Measurements from ENCODE around the gene LMF1. TPM values are rescaled to one million over a fixed set of nuclear protein-coding genes. Genes with fewer than 3 reads are reported as not detected.

LMF1 gene
- polyA plus RNA-seq, 3 donors, result 5.9 to 14.7 (median 10.6) TPM

- H3K36me3 Mint-ChIP-seq, result peaks cover 0 to 3% of the 10 kb centered on the region in 2 donors
- Histone ChIP-seq H3K79me2 (ENCODE audit: insufficient read depth, low read length) (no peaks in the 10 kb centered on the region), H3K27me3 (ENCODE audit: control insufficient read depth in 2 of 2, insufficient read depth in 2 of 2, low read length in 2 of 2) (peaks cover 4 to 33% of the 10 kb centered on the region in 2 donors), H2AFZ (ENCODE audit: insufficient read depth, low read depth, low read length, poor library complexity, severe bottlenecking) (no peak overlapping the region), H3K36me3 (replicated peaks in 1 of 2; ENCODE audit: control insufficient read depth in 1 of 2, insufficient read depth in 2 of 2, low read length in 2 of 2) (no peaks in the 10 kb centered on the region), H3K9ac (ENCODE audit: insufficient read depth, low read length, poor library complexity, severe bottlenecking) (no peak overlapping the region), H3K4me3 (replicated peaks in 1 of 3; ENCODE audit: low read depth in 2 of 3, low read length in 3 of 3) (no peak overlapping the region), H4K20me1 (ENCODE audit: insufficient read depth, low read length) (no peaks in the 10 kb centered on the region), H3K27ac (ENCODE audit: low read depth in 1 of 2, low read length in 2 of 2) (no peak overlapping the region), H3K4me1 (ENCODE audit: control insufficient read depth in 1 of 2, insufficient read depth in 2 of 2, low read length in 2 of 2) (peaks cover 10 to 17% of the 10 kb centered on the region in 2 donors), H3K9me3 (replicated peaks in 1 of 2; ENCODE audit: control insufficient read depth in 1 of 2, insufficient read depth in 1 of 2, low read length in 2 of 2) (peaks cover 0 to 3% of the 10 kb centered on the region in 2 donors), H3K4me2 (replicated peaks; ENCODE audit: extremely low read depth, low read length, poor library complexity, severe bottlenecking) (no peak overlapping the region)
- H3K4me1 Mint-ChIP-seq, result peaks cover 6% of the 10 kb centered on the region
- DNase-seq, result no peak
- WGBS (ENCODE audit: insufficient coverage), result 97% methylated on average over 17 of the region's 26 CpGs
- intact Hi-C loops (cut with micrococcal nuclease), result no loop called here
- TF ChIP-seq CTCF (IDR thresholded peaks at IDR 0.05), result no peak
- peaks cover 1 to 8% (median 4%) of the 10 kb centered on the region in 7 donors for H3K9me3 Mint-ChIP-seq
- no peak overlapping the region for H3K4me3 Mint-ChIP-seq
- no peak overlapping the region for H3K27ac Mint-ChIP-seq
- peaks cover 31 to 51% (median 38%) of the 10 kb centered on the region in 3 donors for H3K27me3 Mint-ChIP-seq (ENCODE audit: low read depth in 3 of 3)
These were observed 4.0 kb upstream of the LMF1 start for GRCh38 chr16:974611-975261.

GRCh38 chr16:974001-974601 is 3.3 kb upstream of the LMF1 start:
- Histone ChIP-seq H3K79me2 (ENCODE audit: insufficient read depth, low read length) (no peaks in the 10 kb centered on the region), H3K4me3 (replicated peaks in 1 of 3; ENCODE audit: low read depth in 2 of 3, low read length in 3 of 3) (no peak overlapping the region), H4K20me1 (ENCODE audit: insufficient read depth, low read length) (no peaks in the 10 kb centered on the region), H3K36me3 (replicated peaks in 1 of 2; ENCODE audit: control insufficient read depth in 1 of 2, insufficient read depth in 2 of 2, low read length in 2 of 2) (no peaks in the 10 kb centered on the region), H3K9me3 (replicated peaks in 1 of 2; ENCODE audit: control insufficient read depth in 1 of 2, insufficient read depth in 1 of 2, low read length in 2 of 2) (peaks cover 0 to 3% of the 10 kb centered on the region in 2 donors), H2AFZ (ENCODE audit: insufficient read depth, low read depth, low read length, poor library complexity, severe bottlenecking) (no peak overlapping the region), H3K27ac (ENCODE audit: low read depth in 1 of 2, low read length in 2 of 2) (no peak overlapping the region), H3K27me3 (ENCODE audit: control insufficient read depth in 2 of 2, insufficient read depth in 2 of 2, low read length in 2 of 2) (peaks cover 0 to 26% of the 10 kb centered on the region in 2 donors), H3K9ac (ENCODE audit: insufficient read depth, low read length, poor library complexity, severe bottlenecking) (no peak overlapping the region), H3K4me1 (ENCODE audit: control insufficient read depth in 1 of 2, insufficient read depth in 2 of 2, low read length in 2 of 2) (peaks cover 12 to 21% of the 10 kb centered on the region in 2 donors), H3K4me2 (replicated peaks; ENCODE audit: extremely low read depth, low read length, poor library complexity, severe bottlenecking) (no peak overlapping the region)
- DNase-seq, result no peak
- H3K36me3 Mint-ChIP-seq, result peaks cover 3% of the 10 kb centered on the region in 2 donors
- no peak overlapping the region for H3K27ac Mint-ChIP-seq
- peaks cover 11% of the 10 kb centered on the region for H3K4me1 Mint-ChIP-seq
- no peak for TF ChIP-seq CTCF (IDR thresholded peaks at IDR 0.05)
- intact Hi-C loops (cut with micrococcal nuclease), result no loop called here
- H3K9me3 Mint-ChIP-seq, result peaks cover 1 to 8% (median 4%) of the 10 kb centered on the region in 7 donors
- no peak overlapping the region for H3K4me3 Mint-ChIP-seq
- peaks cover 24 to 45% (median 32%) of the 10 kb centered on the region in 3 donors for H3K27me3 Mint-ChIP-seq (ENCODE audit: low read depth in 3 of 3)
- 78% methylated on average over 13 of the region's 21 CpGs for WGBS (ENCODE audit: insufficient coverage)

Data from CD14-positive monocyte (primary cell).